Panc1 (cell line): ENCODE data around the gene VPS18. TPM values are rescaled to one million over a fixed set of nuclear protein-coding genes. Genes with fewer than 3 reads are reported as not detected.

Experiments
- ATAC-seq: fragments of 200-7000 bp; cut with Tn5 transposase; 2 replicates; pipeline ENCODE4 v1.9.1; 2020; ENCODE audit warnings: mild to moderate bottlenecking, moderate library complexity
- BruUV-seq: library from RNA; stranded (reverse); fragments of 400-500 nt; replicated peaks from 2 replicates; lab custom pipeline; 2021; lab: Mats Ljungman, UMichigan
- CTCF ChIA-PET: fragments of 300-600 bp; sonication (Branson Sonifier 250); formaldehyde crosslinking; loops from one replicate; lab custom pipeline; 2022; ENCODE audit warnings: antibody characterized with exemption; lab: Charles Lee
- POLR2A ChIA-PET: fragments of 300-600 bp; sonication (Branson Sonifier 250); formaldehyde crosslinking; loops from one replicate; lab custom pipeline; 2022; ENCODE audit warnings: antibody characterized with exemption; lab: Charles Lee
- DNase-seq: peaks from one replicate; pipeline ENCODE4 v3.0.0-alpha.2; 2010; ENCODE audit warnings: low read depth, low spot score
- H3K27ac ChIP-seq: 2 replicates; pipeline ENCODE4 v1.5.1; 2011; ENCODE audit warnings: mild to moderate bottlenecking, low read length, inconsistent platforms
- H3K27me3 ChIP-seq: fragments of 200-500 bp; sonication (Bioruptor generic); 2 replicates; pipeline ENCODE4 v1.6.0; 2014; ENCODE audit warnings: low read length, inconsistent platforms; ENCODE audit not compliant: control insufficient read depth, insufficient read depth
- H3K36me3 ChIP-seq: fragments of 200-500 bp; sonication (Bioruptor generic); 2 replicates; pipeline ENCODE4 v1.5.1; 2014; ENCODE audit warnings: inconsistent platforms, mild to moderate bottlenecking, low read length, moderate library complexity; ENCODE audit not compliant: control insufficient read depth, insufficient read depth
- H3K4me1 ChIP-seq: 2 replicates; pipeline ENCODE4 v1.5.1; 2011; ENCODE audit warnings: inconsistent platforms, mild to moderate bottlenecking, low read length, moderate library complexity; ENCODE audit not compliant: control insufficient read depth, insufficient read depth
- H3K4me3 ChIP-seq, 2 experiments: 2 replicates each; pipeline ENCODE4 v1.5.1; 2011 to 2012; ENCODE audit warnings: low read depth in 2 of 2, low read length in 2 of 2, mild to moderate bottlenecking in 2 of 2, inconsistent platforms in 1 of 2, moderate library complexity in 1 of 2
- H3K9me3 ChIP-seq: fragments of 200-500 bp; sonication (Bioruptor generic); 2 replicates; pipeline ENCODE4 v1.5.1; 2014; ENCODE audit warnings: low read depth, mild to moderate bottlenecking, inconsistent platforms, low read length, moderate library complexity; ENCODE audit not compliant: control insufficient read depth, insufficient read depth
- CTCF ChIP-seq: fragments of 450-650 bp; IDR thresholded peaks from 2 replicates; pipeline ENCODE4 v1.5.1; 2017; ENCODE audit warnings: mild to moderate bottlenecking
- POLR2AphosphoS5 ChIP-seq: IDR thresholded peaks from 2 replicates; pipeline ENCODE4 v1.6.1; 2012; ENCODE audit warnings: mild to moderate bottlenecking, low read depth, low read length, moderate library complexity
- SIN3A ChIP-seq: IDR thresholded peaks from 2 replicates; pipeline ENCODE4 v1.6.1; 2012; ENCODE audit warnings: low read depth, mild to moderate bottlenecking, low read length, moderate library complexity, borderline replicate concordance; ENCODE audit not compliant: insufficient read depth
- TCF7L2 ChIP-seq: IDR thresholded peaks from 2 replicates; pipeline ENCODE4 v1.6.1; 2011; ENCODE audit warnings: mild to moderate bottlenecking, low read depth, low read length, inconsistent platforms
- in situ Hi-C: cut with HindIII; loops from 2 replicates; pipeline ENCODE4 v1.10.0; 2016; ENCODE audit warnings: low sequenced_read_pairs, low pct_unique_long_range_greater_than_20kb
- intact Hi-C: fragments of 100-400 bp; cut with micrococcal nuclease; formaldehyde crosslinking; loops from one replicate; pipeline ENCODE4 v1.10.0; 2022; ENCODE audit not compliant: unreplicated experiment
- total RNA-seq: library from RNA; stranded (reverse); gene quantifications from one replicate; pipeline ENCODE4 v1.2.1, GENCODE V29; 2021; ENCODE audit not compliant: unreplicated experiment
- TF ChIP-seq, protein P1 (sequence below), 2 experiments: IDR thresholded peaks; 2 replicates each; pipeline ENCODE4 v1.6.1; 2011 to 2012; ENCODE audit warnings: low read depth in 2 of 2, control low read depth in 1 of 2, low read length in 1 of 2, mild to moderate bottlenecking in 1 of 2, moderate library complexity in 1 of 2; ENCODE audit not compliant: insufficient read depth in 1 of 2

VPS18 gene
- total RNA-seq, 1 experiment from 2014 or later: 46.7 TPM

DNA sequence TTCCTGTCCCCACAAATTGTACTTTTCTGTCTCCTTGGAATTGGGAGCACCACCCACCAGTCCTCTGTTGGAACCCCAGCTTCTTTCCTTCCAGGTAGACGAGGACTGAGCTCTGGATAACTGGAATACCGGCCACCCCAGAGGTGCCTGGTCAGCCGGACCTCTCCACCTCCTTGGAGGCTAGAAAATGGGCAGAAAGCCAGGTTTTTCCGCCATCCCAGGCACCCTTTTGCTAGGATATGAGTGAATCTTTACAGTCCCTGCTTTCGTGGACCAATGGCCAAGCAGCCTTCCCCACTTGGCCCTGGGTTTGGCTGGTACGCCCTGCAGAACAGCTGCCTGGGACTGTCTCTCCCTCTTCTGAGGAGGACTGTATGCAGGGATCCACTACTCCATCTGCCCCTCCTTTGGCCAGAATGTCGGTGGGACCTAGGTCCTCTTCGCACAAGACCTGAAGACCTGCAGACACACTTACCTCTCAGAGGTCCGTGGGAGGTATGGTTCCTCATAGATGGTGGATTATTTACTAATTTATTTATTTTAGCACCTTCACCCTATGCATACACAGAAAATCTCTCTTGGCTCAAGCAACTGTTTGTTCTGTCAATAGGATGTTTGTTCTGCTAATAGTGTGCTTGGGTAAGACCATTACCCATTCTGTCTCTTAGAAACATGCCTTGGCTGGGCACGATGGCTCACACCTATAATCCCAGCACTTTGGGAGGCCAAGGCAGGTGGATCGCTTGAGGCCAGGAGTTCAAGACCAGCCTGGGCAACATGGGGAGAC lies 50.5 kb downstream of the VPS18 start:
- POLR2A ChIA-PET: no interaction called here
- in situ Hi-C loops (no loop called here), intact Hi-C loops (loop anchor here (10.0 kb wide), 1 partner anchor 240 kb away; no protein-coding TSS in a partner anchor)
- CTCF ChIA-PET: no interaction called here
- no peak for TF ChIP-seq TCF7L2
- TF ChIP-seq POLR2AphosphoS5: no peak
- no peak for TF ChIP-seq CTCF
- no peak for TF ChIP-seq SIN3A
- TF ChIP-seq, protein P1, sequence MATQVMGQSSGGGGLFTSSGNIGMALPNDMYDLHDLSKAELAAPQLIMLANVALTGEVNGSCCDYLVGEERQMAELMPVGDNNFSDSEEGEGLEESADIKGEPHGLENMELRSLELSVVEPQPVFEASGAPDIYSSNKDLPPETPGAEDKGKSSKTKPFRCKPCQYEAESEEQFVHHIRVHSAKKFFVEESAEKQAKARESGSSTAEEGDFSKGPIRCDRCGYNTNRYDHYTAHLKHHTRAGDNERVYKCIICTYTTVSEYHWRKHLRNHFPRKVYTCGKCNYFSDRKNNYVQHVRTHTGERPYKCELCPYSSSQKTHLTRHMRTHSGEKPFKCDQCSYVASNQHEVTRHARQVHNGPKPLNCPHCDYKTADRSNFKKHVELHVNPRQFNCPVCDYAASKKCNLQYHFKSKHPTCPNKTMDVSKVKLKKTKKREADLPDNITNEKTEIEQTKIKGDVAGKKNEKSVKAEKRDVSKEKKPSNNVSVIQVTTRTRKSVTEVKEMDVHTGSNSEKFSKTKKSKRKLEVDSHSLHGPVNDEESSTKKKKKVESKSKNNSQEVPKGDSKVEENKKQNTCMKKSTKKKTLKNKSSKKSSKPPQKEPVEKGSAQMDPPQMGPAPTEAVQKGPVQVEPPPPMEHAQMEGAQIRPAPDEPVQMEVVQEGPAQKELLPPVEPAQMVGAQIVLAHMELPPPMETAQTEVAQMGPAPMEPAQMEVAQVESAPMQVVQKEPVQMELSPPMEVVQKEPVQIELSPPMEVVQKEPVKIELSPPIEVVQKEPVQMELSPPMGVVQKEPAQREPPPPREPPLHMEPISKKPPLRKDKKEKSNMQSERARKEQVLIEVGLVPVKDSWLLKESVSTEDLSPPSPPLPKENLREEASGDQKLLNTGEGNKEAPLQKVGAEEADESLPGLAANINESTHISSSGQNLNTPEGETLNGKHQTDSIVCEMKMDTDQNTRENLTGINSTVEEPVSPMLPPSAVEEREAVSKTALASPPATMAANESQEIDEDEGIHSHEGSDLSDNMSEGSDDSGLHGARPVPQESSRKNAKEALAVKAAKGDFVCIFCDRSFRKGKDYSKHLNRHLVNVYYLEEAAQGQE (IDR thresholded peaks at IDR 0.05; ENCODE audit: insufficient read depth in 1 of 2, low read depth in 2 of 2, low read length in 1 of 2): no peak
- no peak overlapping the region for H3K27ac ChIP-seq
- no peaks in the 10 kb centered on the region for H3K36me3 ChIP-seq
- no peak for ATAC-seq
- no peak overlapping the region for H3K4me3 ChIP-seq
- no peak for DNase-seq
- no peaks in the 10 kb centered on the region for H3K27me3 ChIP-seq
- no TSS peak for BruUV-seq
- no peaks in the 10 kb centered on the region for H3K9me3 ChIP-seq
- peaks cover 19% of the 10 kb centered on the region for H3K4me1 ChIP-seq

DNA sequence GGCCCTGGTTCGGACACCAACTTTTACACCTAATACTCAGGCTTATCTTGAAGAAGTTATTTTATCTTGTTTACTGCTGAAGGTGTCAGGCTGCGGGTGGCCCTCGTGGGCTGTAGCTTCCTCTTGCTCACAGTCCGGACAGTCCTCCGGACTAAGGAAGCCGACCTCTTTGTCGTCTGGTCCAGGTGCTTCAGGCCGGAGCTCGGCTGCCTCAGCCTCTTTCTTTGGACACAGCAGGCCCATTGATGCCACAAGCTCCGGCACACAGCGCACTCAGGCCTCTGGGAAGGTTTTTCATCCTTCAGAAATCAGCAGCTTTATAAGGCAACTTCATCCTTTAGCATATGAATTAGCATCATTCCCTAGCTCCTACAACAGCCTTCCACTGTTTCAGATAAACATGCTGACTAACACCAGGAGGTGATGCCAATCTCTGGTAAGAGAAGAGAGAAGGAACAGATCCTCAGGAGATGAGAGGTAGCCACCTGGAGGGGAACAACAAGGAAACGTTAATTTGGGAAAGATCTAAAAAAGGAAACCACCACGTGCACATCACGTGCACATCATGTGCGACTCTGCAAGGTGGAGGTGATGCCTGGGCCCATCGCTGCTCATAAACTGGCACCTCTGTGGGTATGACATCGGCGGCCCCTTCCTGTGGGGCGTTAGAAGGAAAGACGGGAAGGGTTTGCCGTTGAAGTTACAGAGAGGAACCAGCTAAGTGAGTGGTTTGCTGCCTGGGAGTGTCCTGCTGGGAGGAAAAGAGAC lies 54.6 kb downstream of the VPS18 start:
- Histone ChIP-seq H3K27ac (no peak overlapping the region), H3K27me3 (no peaks in the 10 kb centered on the region), H3K4me3 (no peak overlapping the region), H3K9me3 (no peaks in the 10 kb centered on the region), H3K4me1 (peaks cover 6% of the 10 kb centered on the region), H3K36me3 (no peaks in the 10 kb centered on the region)
- in situ Hi-C loops: no loop called here
- TF ChIP-seq TCF7L2 (no peak), POLR2AphosphoS5 (no peak), CTCF (no peak), SIN3A (no peak)
- TF ChIP-seq, protein P1 (IDR thresholded peaks at IDR 0.05; ENCODE audit: insufficient read depth in 1 of 2, low read depth in 2 of 2, low read length in 1 of 2): no peak
- POLR2A ChIA-PET: no interaction called here
- CTCF ChIA-PET: interaction anchor here (0.6 kb wide), 1 partner anchor 235 kb away, joined by 7 read pairs; no protein-coding TSS in a partner anchor
- no peak for DNase-seq
- BruUV-seq: no TSS peak
- ATAC-seq: no peak
- intact Hi-C loops: loop anchor here (10.0 kb wide), 1 partner anchor 236 kb away; no protein-coding TSS in a partner anchor
